T follicular helper cell (primary cell): ENCODE data around the gene VTI1A.
"Not testable (repeated sequence)": the region's sequence is repeated elsewhere in the genome, so short reads cannot be mapped to it uniquely, and the experiment has no call there.

ENCODE experiments used
- DNase-seq: peaks from one replicate; pipeline ENCODE4 v3.0.0-alpha.2; 2020; ENCODE audit warnings: low read depth
- total RNA-seq, 2 experiments: gene quantifications; one replicate each; lab custom pipeline; 2026; lab: John Stamatoyannopoulos, UW

VTI1A gene
- 50.7 to 53.3 reads per million in 2 experiments for total RNA-seq

DNA sequence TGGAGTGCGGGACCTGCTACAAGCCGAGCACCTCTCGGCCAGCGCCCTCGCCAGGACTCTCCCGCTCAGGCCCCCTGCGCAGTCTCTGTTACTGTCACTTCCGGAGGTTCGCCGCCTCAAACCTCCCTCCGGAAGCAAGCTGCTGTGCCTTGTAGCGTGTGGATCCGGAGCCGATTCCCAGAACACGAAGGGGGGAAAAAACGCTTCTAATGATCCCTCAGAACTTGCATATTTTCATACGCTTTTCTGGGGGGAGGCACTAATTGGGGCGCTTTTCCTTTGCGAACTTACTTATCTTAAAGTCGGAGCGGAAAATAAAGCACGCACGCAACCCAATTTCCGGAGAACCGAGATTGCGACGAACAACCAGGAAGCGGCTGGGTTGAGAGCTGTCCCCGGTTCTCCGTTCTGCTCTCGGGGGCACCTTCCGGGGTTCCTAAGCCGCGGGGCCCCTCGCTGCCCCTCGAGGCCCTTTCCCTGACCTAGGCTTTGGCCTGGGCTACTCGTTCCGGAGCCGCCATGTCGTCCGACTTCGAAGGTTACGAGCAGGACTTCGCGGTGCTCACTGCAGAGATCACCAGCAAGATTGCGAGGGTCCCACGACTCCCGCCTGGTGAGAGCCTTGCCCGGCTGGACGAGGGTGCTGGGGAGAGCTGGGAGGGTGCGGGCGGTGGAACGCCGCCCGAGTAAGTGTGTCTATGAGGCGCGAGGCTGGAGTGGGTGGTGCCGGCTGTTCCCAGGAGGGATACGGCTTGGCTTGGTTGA lies at the start of gene VTI1A, which contains the start of gene ZDHHC6:
Gene VTI1A, plus strand, starts transcription at position 361 of the 765 bp plus-strand sequence. Its CDS starts 159 bp downstream, at position 520.
Gene ZDHHC6, minus strand, starts transcription at position 60 of the 765 bp plus-strand sequence. CDS start 1,478 bp downstream, outside the sequence.
- DNase-seq, result peak; percentile 71

DNA sequence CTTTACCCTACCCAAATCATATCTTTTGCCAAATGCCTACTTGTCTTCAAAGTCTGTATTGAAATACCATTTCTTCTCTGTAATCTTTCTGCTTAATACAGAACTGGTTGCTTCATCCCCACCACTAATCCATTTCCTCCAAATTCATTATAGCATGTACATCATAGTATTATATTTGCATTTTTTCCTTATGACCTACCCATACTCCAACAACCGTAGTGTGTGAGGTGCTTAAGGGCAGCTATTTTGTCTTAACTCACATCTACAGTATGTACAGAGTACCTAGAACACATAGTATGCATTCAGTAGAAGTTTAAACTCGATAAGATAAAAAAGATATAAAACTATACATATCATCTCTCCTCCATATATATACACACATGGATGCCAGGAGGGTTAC lies 49.4 kb upstream of the VTI1A start:
- DNase-seq, result no peak

DNA sequence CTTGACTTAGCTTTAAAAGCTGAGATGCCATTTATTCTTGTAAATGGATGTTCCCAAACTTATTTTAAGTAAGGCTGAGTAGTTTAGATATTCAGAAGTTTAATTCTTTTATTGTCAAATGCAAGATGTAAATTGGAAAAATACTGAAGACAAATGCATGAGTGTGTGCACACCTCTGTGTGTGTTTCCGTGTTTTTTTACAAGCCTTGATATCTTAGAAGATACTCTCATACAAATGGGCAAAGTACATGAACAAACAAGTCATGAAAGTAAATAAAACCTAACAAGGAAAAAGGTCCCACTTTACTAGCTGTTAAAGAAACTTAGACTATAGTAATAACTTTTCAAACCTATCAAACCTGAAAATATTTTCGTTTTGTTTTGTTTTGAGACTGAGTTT lies 44.1 kb upstream of the VTI1A start:
- no peak for DNase-seq

DNA sequence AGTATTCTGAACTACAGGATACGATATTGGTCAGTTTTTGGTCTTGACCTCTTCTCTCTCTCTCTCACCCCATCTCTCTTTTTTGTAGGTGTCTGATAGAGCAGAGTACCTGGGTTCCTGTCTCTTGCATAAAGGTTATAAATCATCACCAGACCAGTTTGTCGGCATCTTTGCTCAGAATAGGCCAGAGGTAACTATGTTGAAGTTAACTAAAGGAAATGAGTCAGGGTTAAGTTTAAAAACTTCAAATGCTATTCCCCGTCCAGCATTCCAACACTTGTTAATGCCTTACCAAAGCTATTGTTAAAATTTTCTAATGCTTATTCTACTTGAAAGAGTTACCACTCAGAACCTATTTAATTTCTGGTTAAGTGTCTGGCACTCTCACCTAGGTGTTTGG lies 42.4 kb upstream of the VTI1A start:
- no peak for DNase-seq

DNA sequence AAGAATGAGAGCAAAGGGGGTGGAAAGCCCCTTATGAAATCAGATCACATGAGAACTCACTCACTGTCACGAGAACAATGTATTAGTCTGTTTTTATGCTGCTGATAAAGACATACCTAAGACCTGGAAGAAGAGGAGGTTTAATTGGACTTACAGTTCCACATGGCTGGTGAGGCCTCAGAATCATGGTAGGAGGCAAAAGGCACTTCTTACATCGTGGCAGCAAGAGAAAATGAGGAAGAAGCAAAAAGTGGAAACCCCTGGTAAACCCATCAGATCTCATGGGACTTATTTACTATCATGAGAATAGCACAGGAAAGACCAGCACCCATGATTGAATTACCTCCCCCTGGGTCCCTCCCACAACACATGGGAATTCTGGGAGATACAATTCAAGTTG lies 40.2 kb upstream of the VTI1A start:
- DNase-seq, result not testable (repeated sequence)

DNA sequence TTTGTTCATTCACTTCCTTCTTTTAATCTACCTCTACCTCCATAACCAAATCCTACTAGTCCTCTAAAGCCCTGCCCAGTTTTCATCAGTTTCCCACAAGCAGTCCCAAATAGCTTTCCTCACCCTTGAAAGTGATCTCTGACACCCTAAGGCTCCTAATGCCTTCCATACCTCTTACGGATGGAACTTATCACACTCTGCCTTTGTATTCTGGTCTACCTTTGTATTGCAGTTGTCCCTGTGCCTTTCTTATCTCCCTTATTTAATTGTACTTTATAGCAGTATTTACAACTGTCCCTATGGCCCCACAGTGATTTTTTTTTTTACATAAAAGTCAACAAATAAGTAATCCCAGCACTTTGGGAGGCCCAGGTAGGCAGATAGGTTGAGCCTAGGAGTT lies 39.3 kb upstream of the VTI1A start:
- no peak for DNase-seq

DNA sequence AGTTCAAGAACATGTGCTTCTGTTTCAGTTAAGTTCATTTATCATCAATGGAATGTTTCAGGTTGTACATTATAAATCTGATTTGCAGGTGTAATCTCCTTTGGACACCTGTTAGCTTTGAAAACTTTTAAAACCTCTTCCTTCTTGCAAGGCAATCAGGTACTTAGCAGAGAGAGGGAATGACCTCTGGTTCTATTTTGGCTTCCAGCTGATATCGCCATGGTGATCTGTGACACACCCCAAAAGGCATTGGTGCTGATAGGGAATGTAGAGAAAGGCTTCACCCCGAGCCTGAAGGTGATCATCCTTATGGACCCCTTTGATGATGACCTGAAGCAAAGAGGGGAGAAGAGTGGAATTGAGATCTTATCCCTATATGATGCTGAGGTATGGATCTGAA lies 37.7 kb upstream of the VTI1A start:
- DNase-seq, result no peak

DNA sequence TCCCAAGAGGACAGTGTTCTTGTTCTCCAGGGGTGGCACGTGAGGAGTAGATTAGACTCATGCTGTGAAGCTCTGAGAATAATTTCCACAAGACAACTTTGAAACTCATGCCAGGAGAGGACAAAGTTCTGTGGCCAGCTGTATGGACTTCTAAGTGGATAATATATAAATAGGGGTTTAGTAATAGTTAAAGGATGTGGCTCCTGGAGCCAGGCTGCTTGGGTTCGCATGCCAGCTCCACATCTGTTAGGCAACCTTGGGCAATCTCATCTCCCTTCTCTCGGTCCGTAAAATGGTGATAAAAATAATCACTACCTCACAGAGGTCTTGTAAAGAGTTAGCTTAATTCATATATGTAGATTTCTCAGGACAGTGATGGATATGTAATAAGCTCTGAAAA lies 37.3 kb upstream of the VTI1A start:
- DNase-seq, result no peak

DNA sequence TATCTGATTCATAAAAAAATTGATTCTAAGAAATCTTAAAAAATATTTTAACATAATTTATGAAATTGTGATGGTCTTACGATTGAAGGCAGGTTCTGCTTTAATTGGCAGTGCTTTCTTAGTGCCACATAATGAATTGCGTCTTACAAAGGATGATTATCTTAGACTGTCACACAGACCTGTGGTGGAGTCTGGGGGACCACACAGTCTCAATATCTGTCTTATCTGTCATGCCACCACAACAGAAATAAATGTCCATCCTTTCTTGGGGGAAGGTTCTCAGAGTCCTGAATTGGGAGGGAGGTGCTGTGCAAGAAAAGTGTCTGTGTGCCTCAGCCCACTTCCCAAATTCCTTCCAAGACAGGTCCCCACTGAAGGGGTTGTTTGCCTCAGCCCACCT lies 34.3 kb upstream of the VTI1A start:
- no peak for DNase-seq

DNA sequence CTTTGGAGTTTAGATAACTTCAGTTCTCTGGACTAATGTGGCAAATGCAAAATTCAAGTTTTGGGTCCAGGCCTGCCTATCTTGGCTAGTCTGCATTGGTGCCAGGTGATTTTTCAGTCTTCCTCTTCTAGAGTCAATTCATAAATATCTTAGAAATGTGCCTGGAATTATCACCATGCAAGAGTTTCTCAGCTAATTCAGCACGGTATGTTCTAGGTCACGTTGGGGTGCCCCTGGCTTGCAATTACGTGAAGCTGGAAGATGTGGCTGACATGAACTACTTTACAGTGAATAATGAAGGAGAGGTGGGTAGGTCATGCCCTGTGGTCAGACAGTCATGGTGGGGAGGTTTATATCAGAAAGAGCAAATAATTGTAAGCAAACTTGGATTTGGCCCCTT lies 25.3 kb upstream of the VTI1A start:
- DNase-seq, result no peak

DNA sequence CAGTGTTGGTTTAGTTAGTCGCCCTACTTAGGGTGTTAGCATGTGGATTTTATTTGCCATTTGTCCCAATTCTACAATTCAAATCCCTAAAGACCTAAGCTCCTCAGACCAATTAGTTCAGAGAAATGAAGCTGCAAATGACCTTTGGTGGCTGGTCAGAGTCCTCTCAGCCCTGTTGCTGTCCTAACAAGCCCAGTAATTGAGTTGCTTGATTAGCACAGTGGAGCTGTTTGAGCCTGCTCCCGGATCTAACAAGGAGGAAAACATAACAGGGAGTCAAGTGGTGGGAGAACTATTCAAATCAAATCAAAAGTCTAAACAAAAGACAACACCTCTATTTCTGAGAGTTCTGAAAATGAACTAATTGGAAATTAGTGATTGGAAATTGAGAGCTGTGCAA lies 22.4 kb upstream of the VTI1A start:
- DNase-seq, result no peak

DNA sequence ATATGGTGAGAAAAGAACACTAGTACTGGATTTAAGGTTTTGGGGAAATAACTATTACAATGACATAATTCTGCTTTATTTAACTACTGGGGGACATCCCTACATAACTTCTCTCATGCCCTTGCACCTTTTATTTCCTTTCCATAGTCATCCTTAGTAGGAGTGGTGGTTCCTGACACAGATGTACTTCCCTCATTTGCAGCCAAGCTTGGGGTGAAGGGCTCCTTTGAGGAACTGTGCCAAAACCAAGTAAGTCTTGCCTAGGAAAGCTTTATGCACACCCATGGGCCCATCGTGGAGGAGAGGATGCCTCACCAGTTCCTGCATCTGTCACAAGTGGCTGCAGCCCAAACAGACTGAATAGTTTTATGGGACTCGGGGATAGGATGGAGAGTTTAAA lies 20.9 kb upstream of the VTI1A start:
- DNase-seq, result no peak

DNA sequence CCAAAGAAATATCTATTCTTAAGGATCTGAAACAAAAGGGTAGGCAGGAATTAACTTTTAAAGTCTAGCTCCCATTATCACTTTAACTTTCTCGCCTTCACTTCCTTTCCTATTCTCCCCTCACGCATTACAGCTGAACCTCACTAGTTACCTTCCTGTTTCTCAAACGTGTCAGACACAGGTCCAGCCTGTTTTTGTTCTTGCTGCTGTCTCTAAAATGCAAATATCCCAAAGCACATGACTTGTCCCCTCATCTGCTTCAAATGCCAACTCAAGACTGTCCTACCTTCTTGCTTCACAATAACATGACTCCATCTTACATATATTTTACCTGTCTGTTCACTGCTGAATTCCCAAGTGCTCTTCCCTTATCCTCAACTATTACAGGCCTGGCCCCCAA lies 17.9 kb upstream of the VTI1A start:
- no peak for DNase-seq

DNA sequence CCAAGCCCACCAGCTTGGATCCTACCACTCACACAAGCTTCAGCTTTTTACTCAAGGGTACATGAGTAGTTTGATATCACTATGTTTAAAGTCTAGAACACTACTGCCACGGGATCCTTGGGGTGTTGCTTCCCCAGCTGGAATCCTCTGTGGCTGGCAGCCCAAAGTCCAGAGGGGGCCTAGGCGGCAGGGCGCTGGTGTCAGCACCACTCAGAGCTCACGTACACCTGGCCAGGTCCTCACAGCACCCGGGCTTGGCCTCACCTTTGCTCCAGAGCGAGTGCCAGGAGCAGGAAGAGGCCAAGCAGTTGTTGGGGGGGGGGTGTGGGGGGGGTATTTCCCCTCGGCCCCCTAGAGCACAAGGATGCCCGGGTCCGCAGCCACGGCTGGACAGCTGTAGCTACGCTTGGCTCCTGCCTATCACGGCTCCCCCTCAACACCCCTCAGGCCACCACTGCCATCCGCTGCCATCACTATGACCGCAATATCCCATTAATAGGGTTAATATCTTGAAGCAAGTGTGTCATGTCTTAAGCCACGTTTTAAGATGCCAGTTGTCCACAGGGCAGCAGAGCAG lies 17.3 kb upstream of the VTI1A start:
- DNase-seq, result no peak

DNA sequence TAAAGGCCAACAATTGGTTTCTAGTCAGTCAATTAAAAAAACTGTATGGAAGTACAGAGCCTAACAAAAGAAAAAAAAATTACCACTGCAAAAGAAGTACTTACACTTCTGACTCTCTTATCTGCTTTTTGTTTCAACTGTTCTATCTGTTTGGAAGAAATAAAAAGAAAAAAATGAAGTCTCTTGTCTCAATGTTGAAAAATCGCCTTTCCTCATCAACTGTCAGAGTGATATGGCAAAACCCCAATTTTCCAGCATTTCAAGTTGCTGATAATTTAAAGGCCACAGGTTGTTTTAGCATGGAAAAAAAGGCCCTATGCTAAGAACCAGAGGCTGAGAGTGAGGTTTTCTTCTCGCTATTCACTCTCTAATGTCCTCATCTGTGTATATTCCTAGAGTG lies 13.9 kb upstream of the VTI1A start:
- DNase-seq, result no peak

DNA sequence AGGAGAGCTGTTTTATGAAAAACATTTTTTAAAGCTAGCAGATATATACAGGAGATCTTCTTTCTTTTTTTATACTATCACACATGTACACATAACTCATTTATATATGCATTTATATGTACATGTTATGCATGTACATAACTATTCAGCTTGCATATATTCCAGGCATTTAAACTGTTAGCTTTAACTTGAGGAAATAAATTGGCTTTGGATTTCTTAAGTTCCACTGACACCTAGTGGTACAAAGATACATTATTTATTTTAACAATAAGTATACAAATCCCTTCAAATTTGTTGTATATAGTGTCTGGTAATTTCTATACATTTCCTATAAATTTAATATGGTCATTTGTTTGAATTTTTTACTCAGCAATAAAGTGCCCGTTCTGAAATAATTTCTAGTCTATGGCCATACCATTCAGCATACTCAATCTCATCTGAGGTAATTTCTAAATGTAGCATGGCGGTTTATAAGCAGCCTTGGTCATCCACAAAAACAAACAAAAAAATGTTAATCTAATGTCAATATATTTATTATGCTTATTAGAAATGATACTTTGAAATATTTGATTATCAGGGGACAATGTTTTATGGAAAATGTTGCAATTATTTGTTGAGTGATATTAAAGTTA lies 11.9 kb upstream of the VTI1A start:
- no peak for DNase-seq

DNA sequence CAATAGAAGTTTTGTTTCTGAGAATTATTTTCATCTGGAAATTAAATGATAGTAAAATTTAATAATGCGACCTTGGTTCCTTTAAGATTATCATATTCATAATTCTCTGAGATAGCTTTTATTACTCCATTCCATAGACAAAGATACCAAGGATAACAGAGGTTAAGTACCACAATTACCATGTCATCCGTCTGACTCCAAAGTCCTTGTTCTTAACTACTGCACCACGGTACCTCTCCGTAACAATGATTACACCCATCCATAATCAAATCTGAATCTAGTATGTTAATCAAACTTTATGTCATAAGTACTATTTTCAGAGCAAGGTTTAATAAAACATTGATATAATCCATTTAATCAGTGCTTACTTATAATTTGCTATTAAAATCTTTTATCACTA lies 8.7 kb upstream of the VTI1A start:
- DNase-seq, result no peak

DNA sequence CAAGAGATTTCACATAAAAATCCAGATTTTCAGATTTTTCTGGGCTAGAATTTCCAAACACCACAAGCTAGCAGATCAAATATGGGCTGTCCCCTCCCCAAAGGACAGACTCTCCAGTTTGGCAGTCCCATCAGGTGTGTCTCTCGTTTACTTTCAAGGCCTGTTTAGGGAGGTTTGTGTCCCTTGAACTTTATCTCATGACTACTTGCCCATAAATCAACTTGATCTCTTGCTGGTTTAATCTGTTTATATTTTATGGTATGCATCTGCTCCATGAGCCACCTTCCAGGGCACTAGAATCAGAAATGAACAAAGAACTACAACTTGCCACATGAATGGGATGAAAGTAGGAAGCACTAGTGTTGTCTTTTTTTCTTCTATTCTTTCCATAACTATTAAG lies 5.5 kb upstream of the VTI1A start:
- DNase-seq, result no peak

DNA sequence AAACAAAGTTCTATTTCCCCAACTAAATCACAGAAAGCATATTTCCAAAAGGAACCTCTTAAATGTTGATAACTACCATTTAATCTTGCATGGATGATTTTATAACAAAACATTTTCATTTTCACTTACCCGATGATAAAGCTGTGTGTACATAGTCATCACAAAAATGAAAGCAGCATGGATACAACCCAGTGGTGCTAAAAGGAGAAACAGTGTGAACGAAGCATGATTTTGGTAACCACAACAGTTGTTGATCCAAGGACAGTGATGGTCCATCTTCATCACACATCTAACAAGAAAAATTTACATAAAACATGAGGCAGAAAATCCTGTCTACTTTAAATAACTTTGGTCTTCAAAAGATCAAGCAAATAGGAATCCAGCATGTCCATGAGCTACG lies 5.0 kb upstream of the VTI1A start:
- no peak for DNase-seq

DNA sequence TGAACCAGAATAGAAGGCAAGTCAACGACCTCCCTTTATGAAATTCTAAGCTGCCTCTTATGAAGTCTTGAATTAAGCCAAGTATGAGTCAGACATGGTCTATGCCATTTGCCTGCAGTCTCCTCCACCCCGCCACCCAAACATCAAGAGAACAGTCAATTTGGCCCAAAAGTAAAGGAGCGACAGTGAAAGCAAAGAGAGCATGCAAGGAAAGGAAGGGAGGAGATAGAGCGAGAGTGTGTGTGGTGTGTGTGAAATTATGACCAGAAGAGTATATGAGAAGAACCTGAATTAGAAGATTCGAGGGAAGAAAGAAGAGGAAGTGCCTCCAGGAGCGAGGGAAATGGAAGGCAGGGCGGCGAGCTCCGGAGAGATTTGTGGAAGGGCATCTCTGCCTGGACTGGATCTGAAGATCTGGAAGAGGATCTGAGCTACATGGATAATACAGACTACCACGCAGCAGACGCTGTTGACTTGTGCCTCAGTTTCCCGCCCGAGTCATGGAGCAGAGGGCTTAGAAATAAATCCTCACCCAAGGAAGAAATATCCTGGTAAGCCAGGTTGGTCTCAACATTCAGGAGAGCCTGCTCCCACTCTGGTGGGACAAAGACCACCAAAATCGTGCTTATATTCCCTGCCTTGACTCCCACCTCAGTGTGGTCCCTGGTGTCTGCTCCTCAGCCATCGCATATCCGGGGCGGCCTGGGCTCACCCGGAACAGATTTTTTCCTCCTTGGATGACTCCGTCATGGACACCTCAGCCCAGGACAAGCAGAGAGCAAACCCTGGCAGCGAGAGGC lies 760 bp upstream of the VTI1A start:
- no peak for DNase-seq

DNA sequence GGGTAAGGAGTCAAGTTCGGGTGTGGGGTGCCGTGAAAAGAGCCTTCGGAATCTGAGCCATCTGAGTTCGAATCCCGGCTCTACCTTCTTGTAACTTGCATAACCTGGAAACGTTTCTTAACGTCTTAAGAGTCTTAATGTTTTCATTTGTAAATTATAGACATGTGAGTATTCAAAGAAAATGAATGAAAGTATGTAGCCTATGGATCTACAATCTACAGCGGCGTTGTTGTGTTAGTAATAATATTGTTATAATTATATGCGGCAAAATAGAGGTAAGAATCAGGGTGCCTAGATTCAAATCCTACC lies 559 bp downstream of the VTI1A start:
- no peak for DNase-seq

DNA sequence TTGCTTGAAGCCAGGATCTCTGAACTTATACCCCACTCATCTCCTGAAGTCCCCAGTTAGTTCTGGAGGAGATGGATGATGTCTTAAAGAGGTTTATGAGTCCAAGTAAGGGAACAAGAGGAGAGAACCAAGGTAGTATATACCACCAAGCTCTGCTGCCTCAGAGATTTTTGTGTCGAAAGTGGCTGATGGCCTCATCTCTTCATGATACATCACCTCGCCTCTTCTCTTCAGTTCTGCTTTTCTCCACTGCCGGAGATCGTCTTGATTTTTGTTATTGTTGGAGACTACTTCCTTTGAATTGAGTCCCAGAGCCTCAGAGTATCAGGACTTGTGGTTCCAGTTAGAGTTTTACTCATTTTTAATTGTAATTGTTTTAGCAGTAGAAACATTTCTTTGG lies 1.9 kb downstream of the VTI1A start:
- DNase-seq, result no peak
